Panc1 (cell line): ENCODE data around the gene ZBTB7B. TPM values are rescaled to one million over a fixed set of nuclear protein-coding genes. Genes with fewer than 3 reads are reported as not detected.

Experiments used
- ATAC-seq: fragments of 200-7000 bp; cut with Tn5 transposase; 2 replicates; pipeline ENCODE4 v1.9.1; 2020; ENCODE audit warnings: mild to moderate bottlenecking, moderate library complexity
- BruUV-seq: library from RNA; stranded (reverse); fragments of 400-500 nt; replicated peaks from 2 replicates; lab custom pipeline; 2021; lab: Mats Ljungman, UMichigan
- CTCF ChIA-PET: fragments of 300-600 bp; sonication (Branson Sonifier 250); formaldehyde crosslinking; loops from one replicate; lab custom pipeline; 2022; ENCODE audit warnings: antibody characterized with exemption; lab: Charles Lee
- POLR2A ChIA-PET: fragments of 300-600 bp; sonication (Branson Sonifier 250); formaldehyde crosslinking; loops from one replicate; lab custom pipeline; 2022; ENCODE audit warnings: antibody characterized with exemption; lab: Charles Lee
- DNase-seq: peaks from one replicate; pipeline ENCODE4 v3.0.0-alpha.2; 2010; ENCODE audit warnings: low read depth, low spot score
- H3K27ac ChIP-seq: 2 replicates; pipeline ENCODE4 v1.5.1; 2011; ENCODE audit warnings: mild to moderate bottlenecking, low read length, inconsistent platforms
- H3K27me3 ChIP-seq: fragments of 200-500 bp; sonication (Bioruptor generic); 2 replicates; pipeline ENCODE4 v1.6.0; 2014; ENCODE audit warnings: low read length, inconsistent platforms; ENCODE audit not compliant: control insufficient read depth, insufficient read depth
- H3K36me3 ChIP-seq: fragments of 200-500 bp; sonication (Bioruptor generic); 2 replicates; pipeline ENCODE4 v1.5.1; 2014; ENCODE audit warnings: inconsistent platforms, mild to moderate bottlenecking, low read length, moderate library complexity; ENCODE audit not compliant: control insufficient read depth, insufficient read depth
- H3K4me1 ChIP-seq: 2 replicates; pipeline ENCODE4 v1.5.1; 2011; ENCODE audit warnings: inconsistent platforms, mild to moderate bottlenecking, low read length, moderate library complexity; ENCODE audit not compliant: control insufficient read depth, insufficient read depth
- H3K4me3 ChIP-seq, 2 experiments: 2 replicates each; pipeline ENCODE4 v1.5.1; 2011 to 2012; ENCODE audit warnings: low read depth in 2 of 2, low read length in 2 of 2, mild to moderate bottlenecking in 2 of 2, inconsistent platforms in 1 of 2, moderate library complexity in 1 of 2
- H3K9me3 ChIP-seq: fragments of 200-500 bp; sonication (Bioruptor generic); 2 replicates; pipeline ENCODE4 v1.5.1; 2014; ENCODE audit warnings: low read depth, mild to moderate bottlenecking, inconsistent platforms, low read length, moderate library complexity; ENCODE audit not compliant: control insufficient read depth, insufficient read depth
- POLR2AphosphoS5 ChIP-seq: IDR thresholded peaks from 2 replicates; pipeline ENCODE4 v1.6.1; 2012; ENCODE audit warnings: mild to moderate bottlenecking, low read depth, low read length, moderate library complexity
- SIN3A ChIP-seq: IDR thresholded peaks from 2 replicates; pipeline ENCODE4 v1.6.1; 2012; ENCODE audit warnings: low read depth, mild to moderate bottlenecking, low read length, moderate library complexity, borderline replicate concordance; ENCODE audit not compliant: insufficient read depth
- TCF7L2 ChIP-seq: IDR thresholded peaks from 2 replicates; pipeline ENCODE4 v1.6.1; 2011; ENCODE audit warnings: mild to moderate bottlenecking, low read depth, low read length, inconsistent platforms
- in situ Hi-C: cut with HindIII; loops from 2 replicates; pipeline ENCODE4 v1.10.0; 2016; ENCODE audit warnings: low sequenced_read_pairs, low pct_unique_long_range_greater_than_20kb
- intact Hi-C: fragments of 100-400 bp; cut with micrococcal nuclease; formaldehyde crosslinking; loops from one replicate; pipeline ENCODE4 v1.10.0; 2022; ENCODE audit not compliant: unreplicated experiment
- total RNA-seq: library from RNA; stranded (reverse); gene quantifications from one replicate; pipeline ENCODE4 v1.2.1, GENCODE V29; 2021; ENCODE audit not compliant: unreplicated experiment
- TF ChIP-seq, protein P1 (sequence below): fragments of 450-650 bp; IDR thresholded peaks from 2 replicates; pipeline ENCODE4 v1.5.1; 2017; ENCODE audit warnings: mild to moderate bottlenecking
- TF ChIP-seq, protein P2 (sequence below), 2 experiments: IDR thresholded peaks; 2 replicates each; pipeline ENCODE4 v1.6.1; 2011 to 2012; ENCODE audit warnings: low read depth in 2 of 2, control low read depth in 1 of 2, low read length in 1 of 2, mild to moderate bottlenecking in 1 of 2, moderate library complexity in 1 of 2; ENCODE audit not compliant: insufficient read depth in 1 of 2

ZBTB7B gene
- total RNA-seq, 1 experiment from 2014 or later: 55.8 TPM

DNA sequence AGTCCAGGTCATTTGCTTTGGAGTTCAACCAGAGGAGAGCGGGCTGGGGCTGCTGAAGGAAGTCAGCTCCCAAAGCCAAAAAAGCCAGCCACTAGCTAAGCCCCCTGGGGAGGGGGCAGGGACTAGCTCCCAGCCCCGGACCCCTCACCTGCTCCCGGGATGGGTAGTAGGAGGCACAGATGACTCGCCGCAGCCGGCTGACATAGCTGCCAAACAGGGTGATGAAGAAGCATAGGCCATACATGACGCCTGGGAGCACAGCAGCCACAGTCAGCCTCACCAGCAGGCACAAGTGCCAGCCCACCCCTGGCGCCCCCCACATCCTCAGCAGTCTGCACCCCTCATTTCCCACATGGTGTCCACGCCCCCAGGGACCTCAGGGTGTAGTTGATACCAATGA is 23.6 kb downstream of the ZBTB7B start:
- H3K9me3 ChIP-seq: no peaks in the 10 kb centered on the region
- no peak for ATAC-seq
- no peaks in the 10 kb centered on the region for H3K27me3 ChIP-seq
- DNase-seq: no peak
- H3K4me1 ChIP-seq: no peaks in the 10 kb centered on the region
- in situ Hi-C loops (no loop called here), intact Hi-C loops (no loop called here)
- H3K36me3 ChIP-seq: no peaks in the 10 kb centered on the region
- H3K27ac ChIP-seq: no peak overlapping the region
- CTCF ChIA-PET: no interaction called here
- TF ChIP-seq, protein P1, sequence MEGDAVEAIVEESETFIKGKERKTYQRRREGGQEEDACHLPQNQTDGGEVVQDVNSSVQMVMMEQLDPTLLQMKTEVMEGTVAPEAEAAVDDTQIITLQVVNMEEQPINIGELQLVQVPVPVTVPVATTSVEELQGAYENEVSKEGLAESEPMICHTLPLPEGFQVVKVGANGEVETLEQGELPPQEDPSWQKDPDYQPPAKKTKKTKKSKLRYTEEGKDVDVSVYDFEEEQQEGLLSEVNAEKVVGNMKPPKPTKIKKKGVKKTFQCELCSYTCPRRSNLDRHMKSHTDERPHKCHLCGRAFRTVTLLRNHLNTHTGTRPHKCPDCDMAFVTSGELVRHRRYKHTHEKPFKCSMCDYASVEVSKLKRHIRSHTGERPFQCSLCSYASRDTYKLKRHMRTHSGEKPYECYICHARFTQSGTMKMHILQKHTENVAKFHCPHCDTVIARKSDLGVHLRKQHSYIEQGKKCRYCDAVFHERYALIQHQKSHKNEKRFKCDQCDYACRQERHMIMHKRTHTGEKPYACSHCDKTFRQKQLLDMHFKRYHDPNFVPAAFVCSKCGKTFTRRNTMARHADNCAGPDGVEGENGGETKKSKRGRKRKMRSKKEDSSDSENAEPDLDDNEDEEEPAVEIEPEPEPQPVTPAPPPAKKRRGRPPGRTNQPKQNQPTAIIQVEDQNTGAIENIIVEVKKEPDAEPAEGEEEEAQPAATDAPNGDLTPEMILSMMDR: no peak
- TF ChIP-seq POLR2AphosphoS5: no peak
- TF ChIP-seq, protein P2, sequence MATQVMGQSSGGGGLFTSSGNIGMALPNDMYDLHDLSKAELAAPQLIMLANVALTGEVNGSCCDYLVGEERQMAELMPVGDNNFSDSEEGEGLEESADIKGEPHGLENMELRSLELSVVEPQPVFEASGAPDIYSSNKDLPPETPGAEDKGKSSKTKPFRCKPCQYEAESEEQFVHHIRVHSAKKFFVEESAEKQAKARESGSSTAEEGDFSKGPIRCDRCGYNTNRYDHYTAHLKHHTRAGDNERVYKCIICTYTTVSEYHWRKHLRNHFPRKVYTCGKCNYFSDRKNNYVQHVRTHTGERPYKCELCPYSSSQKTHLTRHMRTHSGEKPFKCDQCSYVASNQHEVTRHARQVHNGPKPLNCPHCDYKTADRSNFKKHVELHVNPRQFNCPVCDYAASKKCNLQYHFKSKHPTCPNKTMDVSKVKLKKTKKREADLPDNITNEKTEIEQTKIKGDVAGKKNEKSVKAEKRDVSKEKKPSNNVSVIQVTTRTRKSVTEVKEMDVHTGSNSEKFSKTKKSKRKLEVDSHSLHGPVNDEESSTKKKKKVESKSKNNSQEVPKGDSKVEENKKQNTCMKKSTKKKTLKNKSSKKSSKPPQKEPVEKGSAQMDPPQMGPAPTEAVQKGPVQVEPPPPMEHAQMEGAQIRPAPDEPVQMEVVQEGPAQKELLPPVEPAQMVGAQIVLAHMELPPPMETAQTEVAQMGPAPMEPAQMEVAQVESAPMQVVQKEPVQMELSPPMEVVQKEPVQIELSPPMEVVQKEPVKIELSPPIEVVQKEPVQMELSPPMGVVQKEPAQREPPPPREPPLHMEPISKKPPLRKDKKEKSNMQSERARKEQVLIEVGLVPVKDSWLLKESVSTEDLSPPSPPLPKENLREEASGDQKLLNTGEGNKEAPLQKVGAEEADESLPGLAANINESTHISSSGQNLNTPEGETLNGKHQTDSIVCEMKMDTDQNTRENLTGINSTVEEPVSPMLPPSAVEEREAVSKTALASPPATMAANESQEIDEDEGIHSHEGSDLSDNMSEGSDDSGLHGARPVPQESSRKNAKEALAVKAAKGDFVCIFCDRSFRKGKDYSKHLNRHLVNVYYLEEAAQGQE (IDR thresholded peaks at IDR 0.05; ENCODE audit: insufficient read depth in 1 of 2, low read depth in 2 of 2, low read length in 1 of 2): no peak
- no peak for TF ChIP-seq SIN3A
- no peak for TF ChIP-seq TCF7L2
- no TSS peak for BruUV-seq
- no peak overlapping the region for H3K4me3 ChIP-seq
- POLR2A ChIA-PET: no interaction called here

DNA sequence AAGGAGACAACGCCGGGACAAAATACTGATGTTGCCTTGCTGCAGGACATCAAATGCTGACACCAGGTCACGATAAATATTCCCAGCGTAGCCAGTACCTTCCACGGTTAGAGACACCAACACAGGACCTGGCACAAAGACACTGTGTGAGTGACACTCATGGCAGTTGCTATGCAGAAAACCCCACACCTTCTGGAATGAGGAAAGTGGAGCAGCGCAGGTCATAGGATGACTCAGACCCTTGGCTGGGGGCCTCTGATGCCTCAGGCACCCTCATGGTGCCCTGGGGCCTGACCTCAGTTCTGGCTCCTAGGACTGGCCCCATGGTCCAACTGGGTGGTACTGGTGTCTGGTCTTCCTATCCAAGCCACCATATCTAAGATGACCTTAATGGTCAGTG is 24.0 kb downstream of the ZBTB7B start:
- ChIA-PET CTCF (no interaction called here), POLR2A (no interaction called here)
- ATAC-seq: no peak
- DNase-seq: no peak
- in situ Hi-C loops: no loop called here
- BruUV-seq: no TSS peak
- Histone ChIP-seq H3K27ac (no peak overlapping the region), H3K4me1 (no peaks in the 10 kb centered on the region), H3K9me3 (no peaks in the 10 kb centered on the region), H3K36me3 (no peaks in the 10 kb centered on the region), H3K4me3 (no peak overlapping the region), H3K27me3 (no peaks in the 10 kb centered on the region)
- intact Hi-C loops: no loop called here
- TF ChIP-seq, protein P2 (IDR thresholded peaks at IDR 0.05; ENCODE audit: insufficient read depth in 1 of 2, low read depth in 2 of 2, low read length in 1 of 2): no peak
- TF ChIP-seq, protein P1: no peak
- TF ChIP-seq POLR2AphosphoS5 (no peak), TCF7L2 (no peak), SIN3A (no peak)
